GM12878 (cell line): ENCODE data around the gene APLP2. TPM values are rescaled to one million over a fixed set of nuclear protein-coding genes. Genes with fewer than 3 reads are reported as not detected.
"Not testable (repeated sequence)": the region's sequence is repeated elsewhere in the genome, so short reads cannot be mapped to it uniquely, and the experiment has no call there.

Source experiments
- ATAC-seq: fragments of 200-7000 bp; cut with Tn5 transposase; 3 replicates; pipeline ENCODE4 v1.9.1; 2020; ENCODE audit warnings: mild to moderate bottlenecking, moderate library complexity
- BruUV-seq: library from RNA; stranded (reverse); fragments of 400-500 nt; replicated peaks from 2 replicates; lab custom pipeline; 2021; lab: Mats Ljungman, UMichigan
- CTCF ChIA-PET: fragments of 300-600 bp; sonication (Branson Sonifier 250); formaldehyde crosslinking; extraction: SDS; loops from one replicate; lab custom pipeline; 2021; ENCODE audit warnings: inconsistent platforms; lab: Yijun Ruan, JAX
- POLR2A ChIA-PET: fragments of 350-600 bp; formaldehyde crosslinking; extraction: SDS; loops from one replicate; lab custom pipeline; 2021; ENCODE audit warnings: inconsistent platforms; lab: Charles Lee
- RAD21 ChIA-PET: fragments of 300-600 bp; sonication (Branson Sonifier 250); formaldehyde crosslinking; loops from one replicate; lab custom pipeline; 2023; ENCODE audit warnings: antibody characterized with exemption; ENCODE audit not compliant: unreplicated experiment; lab: Charles Lee
- SMC1A ChIA-PET: fragments of 300-600 bp; sonication (Branson Sonifier 250); formaldehyde crosslinking; loops from one replicate; lab custom pipeline; 2023; ENCODE audit not compliant: unreplicated experiment, uncharacterized antibody; lab: Charles Lee
- DNase-seq: peaks from one replicate; pipeline ENCODE4 v3.0.0-alpha.2; 2011; ENCODE audit warnings: low read depth, low spot score
- FAIRE-seq: peaks from 3 replicates; lab custom pipeline; 2011; peaks lifted over from hg19 to GRCh38; lab: Jason Lieb, UNC
- H2AFZ ChIP-seq: 2 replicates; pipeline ENCODE4 v1.6.0; 2011; ENCODE audit warnings: low read depth, low read length, control low read depth; ENCODE audit not compliant: control insufficient read depth
- H3K27ac ChIP-seq: 2 replicates; pipeline ENCODE4 v1.5.1; 2011; ENCODE audit warnings: control low read depth; ENCODE audit not compliant: control insufficient read depth, insufficient read depth
- H3K27me3 ChIP-seq, 2 experiments: replicated peaks in 1 of 2; 2 replicates each; pipeline versions ENCODE4 v1.6.0 to v1.6.1; 2011; ENCODE audit warnings: low read length in 1 of 2; ENCODE audit not compliant: control insufficient read depth in 2 of 2, insufficient read depth in 2 of 2
- H3K36me3 ChIP-seq, 2 experiments: 2 replicates each; pipeline ENCODE4 v1.5.1; 2011; ENCODE audit warnings: low read length in 1 of 2; ENCODE audit not compliant: control insufficient read depth in 2 of 2, insufficient read depth in 2 of 2
- H3K4me1 ChIP-seq: 2 replicates; pipeline ENCODE4 v1.6.1; 2011; ENCODE audit warnings: mild to moderate bottlenecking, low read length, moderate library complexity, mixed read lengths; ENCODE audit not compliant: control insufficient read depth, insufficient read depth
- H3K4me2 ChIP-seq: 2 replicates; pipeline ENCODE4 v1.6.0; 2011; ENCODE audit warnings: control low read depth; ENCODE audit not compliant: control insufficient read depth, insufficient read depth
- H3K4me3 ChIP-seq: fragments of 200-600 bp; sonication (generic); 2 replicates; pipeline ENCODE4 v1.5.1; 2016
- H3K79me2 ChIP-seq: 2 replicates; pipeline ENCODE4 v1.6.0; 2011; ENCODE audit warnings: low read length; ENCODE audit not compliant: control insufficient read depth, insufficient read depth
- H3K9ac ChIP-seq: 2 replicates; pipeline ENCODE4 v1.8.0; 2011; ENCODE audit warnings: low read length, control low read depth, mixed read lengths; ENCODE audit not compliant: control insufficient read depth, insufficient read depth
- H3K9me3 ChIP-seq: replicated peaks from 3 replicates; pipeline ENCODE4 v1.5.1; 2011; ENCODE audit warnings: mild to moderate bottlenecking, low read length; ENCODE audit not compliant: control insufficient read depth, insufficient read depth
- H4K20me1 ChIP-seq: 2 replicates; pipeline ENCODE4 v1.6.0; 2011; ENCODE audit not compliant: control insufficient read depth, insufficient read depth
- EP300 ChIP-seq, 2 experiments: fragments of 150-350 bp in 1 of 2; IDR thresholded peaks; 2 replicates each; pipeline ENCODE4 v1.6.1; 2011 to 2012; ENCODE audit warnings: low read depth in 2 of 2, low read length in 2 of 2, borderline replicate concordance in 1 of 2, improper control_type of control experiment in 1 of 2, inconsistent platforms in 1 of 2; ENCODE audit not compliant: control insufficient read depth in 1 of 2
- HDAC2 ChIP-seq: fragments of 200-600 bp; sonication (generic); IDR thresholded peaks from 2 replicates; pipeline ENCODE4 v1.6.1; 2017
- IKZF2 ChIP-seq, 2 experiments: fragments of 450-650 bp; IDR thresholded peaks; 2 replicates each; pipeline ENCODE4 v1.6.1; 2017; ENCODE audit warnings: mild to moderate bottlenecking in 2 of 2, moderate library complexity in 2 of 2
- JUNB ChIP-seq: IDR thresholded peaks from 2 replicates; pipeline ENCODE4 v1.6.1; 2016; ENCODE audit warnings: antibody characterized with exemption, mild to moderate bottlenecking
- PAX8 ChIP-seq: fragments of 450-650 bp; IDR thresholded peaks from 2 replicates; pipeline ENCODE4 v1.6.1; 2017; ENCODE audit warnings: mild to moderate bottlenecking, moderate library complexity
- RAD21 ChIP-seq: IDR thresholded peaks from 2 replicates; pipeline ENCODE4 v1.6.1; 2011; ENCODE audit warnings: mild to moderate bottlenecking, low read depth, low read length, moderate library complexity; ENCODE audit not compliant: insufficient read depth
- SMAD5 ChIP-seq: IDR thresholded peaks from 2 replicates; pipeline ENCODE4 v1.6.1; 2016; ENCODE audit warnings: antibody characterized with exemption, low read depth
- SRF ChIP-seq, 2 experiments: IDR thresholded peaks; 2 replicates each; pipeline ENCODE4 v1.6.1; 2011; ENCODE audit warnings: low read depth in 2 of 2, low read length in 2 of 2, mild to moderate bottlenecking in 1 of 2, moderate library complexity in 1 of 2
- TAF1 ChIP-seq: IDR thresholded peaks from 2 replicates; pipeline ENCODE4 v1.6.1; 2011; ENCODE audit warnings: mild to moderate bottlenecking, low read depth, low read length, borderline replicate concordance
- WGBS: methylation state at CpG from one replicate; pipeline ENCODE4 v1.1.6; 2016; ENCODE audit warnings: low lambda C conversion rate; ENCODE audit not compliant: insufficient replicate concordance, insufficient coverage; ENCODE audit errors: missing lambda C conversion rate; 5-methylcytosine and 5-hydroxymethylcytosine counted together
- in situ Hi-C: fragments of 300-500 bp; cut with MboI; formaldehyde crosslinking; loops from 9 replicates; pipeline ENCODE4 v1.14.3; 2018; ENCODE audit warnings: mixed read lengths
- intact Hi-C: fragments of 100-400 bp; cut with micrococcal nuclease; formaldehyde crosslinking; loops from one replicate; pipeline ENCODE4 v1.14.2; 2022; ENCODE audit not compliant: unreplicated experiment
- polyA plus RNA-seq, 11 experiments: library from polyadenylated mRNA; depleted of rRNA in 4 of 11; unstranded in 6 of 11; stranded (reverse) in 5 of 11; fragments of >200 nt; fragmentation: Nextera tagmentation in 4 of 11; fragmentation: Illumina TruSeq in 1 of 11; extraction: Ambion mirVana in 4 of 11; extraction: Trizol in 1 of 11; gene quantifications; 1 replicate in 1 of 11; 2 replicates in 10 of 11; pipeline versions ENCODE4 v1.2.1 to v1.2.3, GENCODE V29; 2011 to 2016; ENCODE audit warnings: inconsistent platforms in 2 of 11, missing spikeins in 2 of 11, low read depth in 1 of 11
- total RNA-seq, 4 experiments: library from RNA; depleted of rRNA in 3 of 4; stranded (reverse); fragments of >200 nt in 3 of 4; fragmentation: Illumina TruSeq in 1 of 4; extraction: Trizol in 1 of 4; gene quantifications; 2 replicates each; pipeline versions ENCODE4 v1.2.1 to v1.2.3, GENCODE V29; 2013 to 2021

Gene APLP2
- total and polyA plus RNA-seq, 10 of the 15 experiments (the other 5 are each of a cell fraction or from before 2014, with no cell fraction given): 2.3 to 38.8 (median 21.3) TPM

DNA sequence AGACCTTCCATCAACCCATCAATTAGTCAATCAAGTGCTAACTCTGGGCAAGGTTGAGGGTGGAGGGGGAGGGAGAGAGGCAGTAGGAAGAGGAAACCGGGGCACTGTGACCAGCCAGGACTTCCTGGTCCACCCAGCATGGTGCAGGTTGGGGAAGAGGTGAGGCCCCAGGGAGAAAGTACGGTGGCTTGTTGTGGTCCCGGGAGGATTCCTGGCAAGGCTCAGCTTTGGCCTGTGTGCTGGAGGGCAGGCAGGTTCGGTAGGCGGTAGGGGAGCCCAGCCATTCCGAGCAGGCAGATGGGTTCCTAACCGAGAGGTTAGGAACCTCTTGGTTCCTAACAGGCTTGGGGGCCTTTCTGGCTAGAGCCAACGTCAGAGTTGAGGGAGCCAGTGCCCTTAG lies 100.7 kb downstream of the APLP2 start (continued):
- TF ChIP-seq EP300 (IDR thresholded peaks at IDR 0.05; ENCODE audit: borderline replicate concordance in 1 of 2, control insufficient read depth in 1 of 2, low read depth in 2 of 2, low read length in 2 of 2) (no peak), JUNB (no peak), HDAC2 (no peak), SRF (IDR thresholded peaks at IDR 0.05; ENCODE audit: low read depth in 2 of 2, low read length in 2 of 2) (no peak), TAF1 (no peak)

GRCh38 chr11:130171534-130171933 lies 101.8 kb downstream of the APLP2 start:
- FAIRE-seq: no peak

DNA sequence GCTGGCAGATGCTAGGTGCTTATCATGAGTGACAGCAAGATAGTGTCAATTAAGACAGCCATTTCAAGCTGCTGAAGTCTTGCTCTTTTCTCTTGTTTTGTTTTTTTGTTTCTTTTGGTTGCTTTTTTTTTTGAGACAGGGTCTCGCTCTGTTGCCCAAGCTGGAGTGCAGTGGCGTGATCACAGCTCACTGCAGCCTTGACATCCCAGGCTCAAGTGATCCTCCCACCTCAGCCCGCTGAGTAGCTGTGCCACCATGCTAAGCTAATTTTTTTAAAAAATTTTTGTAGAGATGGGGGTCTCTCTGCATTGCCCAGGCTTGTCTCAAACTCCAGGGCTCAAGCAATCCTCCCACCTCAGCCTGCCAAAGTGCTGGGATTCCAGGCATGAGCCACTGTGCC lies 102.3 kb downstream of the APLP2 start:
- POLR2A ChIA-PET: not testable (repeated sequence)

More at GRCh38 chr11:130171534-130171933, 101.8 kb downstream of the APLP2 start:
- ChIA-PET CTCF (no interaction called here), RAD21 (no interaction called here)
- no peaks in the 10 kb centered on the region for H3K79me2 ChIP-seq
- no peaks in the 10 kb centered on the region; the same call in 2 of the 3 replicates for H3K9me3 ChIP-seq
- peaks cover 0 to 2% of the 10 kb centered on the region in 2 experiments; a peak in 1 of 4 replicates for H3K27me3 ChIP-seq
- H3K4me2 ChIP-seq: no peak overlapping the region
- H4K20me1 ChIP-seq: no peaks in the 10 kb centered on the region
- no peak for ATAC-seq
- no peaks in the 10 kb centered on the region for H3K4me1 ChIP-seq
- BruUV-seq: no TSS peak
- H2AFZ ChIP-seq: no peak overlapping the region
- TF ChIP-seq RAD21: no peak
- TF ChIP-seq IKZF2 (IDR thresholded peaks at IDR 0.05): no peak
- TF ChIP-seq PAX8: no peak
- no peak for TF ChIP-seq SMAD5
- TF ChIP-seq, all 136 proteins: peak for 0
- in situ Hi-C loops: no loop called here
- ChIA-PET SMC1A (no interaction called here), POLR2A (no interaction called here)
- DNase-seq: no peak
- H3K27ac ChIP-seq: no peak overlapping the region
- no peak overlapping the region for H3K9ac ChIP-seq
- intact Hi-C loops: no loop called here
- no peaks in the 10 kb centered on the region for H3K36me3 ChIP-seq
- 14% methylated on average over 5 of the region's 5 CpGs for WGBS
- H3K4me3 ChIP-seq: no peak overlapping the region

More for the DNA sequence above, 102.3 kb downstream of the APLP2 start:
- H3K27me3 ChIP-seq, DNase-seq, H3K4me1 ChIP-seq, H3K4me2 ChIP-seq, H3K27ac ChIP-seq, H3K4me3 ChIP-seq, H2AFZ ChIP-seq, H3K79me2 ChIP-seq, intact Hi-C loops, H3K9me3 ChIP-seq, H4K20me1 ChIP-seq, ATAC-seq, H3K36me3 ChIP-seq, H3K9ac ChIP-seq, RAD21 ChIA-PET, in situ Hi-C loops, FAIRE-seq, BruUV-seq, SMC1A ChIA-PET: not testable (repeated sequence)
- CTCF ChIA-PET: interaction anchor here (0.6 kb wide), 1 partner anchor 12 kb away, joined by 3 read pairs; no protein-coding TSS in a partner anchor
- 27% methylated on average over 3 of the region's 3 CpGs for WGBS
